IMR-90 (cell line): ENCODE results near the gene SYPL1. TPM values are rescaled to one million over a fixed set of nuclear protein-coding genes. Genes with fewer than 3 reads are reported as not detected.

Experiments used
- ATAC-seq: fragments of 200-7000 bp; cut with Tn5 transposase; 2 replicates; pipeline ENCODE4 v1.9.1; 2020; ENCODE audit warnings: low read depth, mild to moderate bottlenecking, moderate library complexity
- BruUV-seq: library from RNA; stranded (reverse); fragments of 400-500 nt; replicated peaks from 2 replicates; lab custom pipeline; 2021; lab: Mats Ljungman, UMichigan
- CTCF ChIA-PET: fragments of 300-600 bp; formaldehyde crosslinking; extraction: SDS; loops from one replicate; lab custom pipeline; 2021; ENCODE audit warnings: antibody characterized with exemption; lab: Yijun Ruan, JAX
- POLR2A ChIA-PET: fragments of 300-600 bp; sonication (Branson Sonifier 250); formaldehyde crosslinking; loops from one replicate; lab custom pipeline; 2022; ENCODE audit warnings: antibody characterized with exemption; ENCODE audit not compliant: unreplicated experiment; lab: Charles Lee
- DNase-seq: peaks from one replicate; pipeline ENCODE4 v3.0.0; 2013
- H2AFZ ChIP-seq: replicated peaks from 2 replicates; pipeline ENCODE3; 2013; ENCODE audit warnings: low read length, mild to moderate bottlenecking; ENCODE audit not compliant: poor library complexity
- H2AK5ac ChIP-seq: 2 replicates; pipeline ENCODE4 v1.6.1; 2013; ENCODE audit warnings: low read depth, low read length, inconsistent platforms
- H2AK9ac ChIP-seq: replicated peaks from 2 replicates; pipeline ENCODE3; 2013; ENCODE audit warnings: mild to moderate bottlenecking, low read depth, low read length, moderate library complexity; ENCODE audit not compliant: poor library complexity
- H2BK120ac ChIP-seq: 2 replicates; pipeline ENCODE4 v1.6.1; 2013; ENCODE audit warnings: low read depth, low read length, inconsistent platforms
- H2BK15ac ChIP-seq: 3 replicates; pipeline ENCODE4 v1.6.1; 2013; ENCODE audit warnings: low read depth, low read length, inconsistent platforms
- H2BK20ac ChIP-seq: 2 replicates; pipeline ENCODE4 v1.6.1; 2013; ENCODE audit warnings: low read depth, mild to moderate bottlenecking, inconsistent platforms, low read length, moderate library complexity
- H2BK5ac ChIP-seq: 2 replicates; pipeline ENCODE4 v1.6.1; 2013; ENCODE audit warnings: mild to moderate bottlenecking, low read depth, low read length, inconsistent platforms; ENCODE audit not compliant: poor library complexity, severe bottlenecking
- H3K14ac ChIP-seq: replicated peaks from 2 replicates; pipeline ENCODE4 v1.6.1; 2013; ENCODE audit warnings: low read depth, low read length, inconsistent platforms
- H3K18ac ChIP-seq: 2 replicates; pipeline ENCODE4 v1.6.1; 2013; ENCODE audit warnings: low read depth, low read length, control low read depth
- H3K23ac ChIP-seq: 2 replicates; pipeline ENCODE4 v1.6.1; 2013; ENCODE audit warnings: low read depth, low read length, inconsistent platforms
- H3K27ac ChIP-seq: 2 replicates; pipeline ENCODE4 v1.5.1; 2013; ENCODE audit warnings: mild to moderate bottlenecking, control low read depth, low read length; ENCODE audit not compliant: insufficient read depth
- H3K27me3 ChIP-seq: 2 replicates; pipeline ENCODE4 v1.6.1; 2013; ENCODE audit warnings: low read length; ENCODE audit not compliant: control insufficient read depth, insufficient read depth
- H3K36me3 ChIP-seq: 2 replicates; pipeline ENCODE4 v1.6.1; 2013; ENCODE audit warnings: low read length, mixed read lengths; ENCODE audit not compliant: control insufficient read depth, insufficient read depth
- H3K4ac ChIP-seq: 2 replicates; pipeline ENCODE4 v1.6.1; 2013; ENCODE audit warnings: low read depth, low read length, inconsistent platforms
- H3K4me1 ChIP-seq: 2 replicates; pipeline ENCODE4 v1.6.1; 2013; ENCODE audit warnings: low read length, mixed read lengths; ENCODE audit not compliant: control insufficient read depth, insufficient read depth
- H3K4me2 ChIP-seq: 2 replicates; pipeline ENCODE4 v1.6.1; 2013; ENCODE audit warnings: low read depth, mild to moderate bottlenecking, control low read depth, low read length, moderate library complexity
- H3K4me3 ChIP-seq: 2 replicates; pipeline ENCODE4 v1.5.1; 2013; ENCODE audit warnings: low read depth, mild to moderate bottlenecking, control low read depth, low read length, moderate library complexity; ENCODE audit not compliant: insufficient read depth
- H3K56ac ChIP-seq: 2 replicates; pipeline ENCODE4 v1.6.1; 2013; ENCODE audit warnings: low read length, inconsistent platforms; ENCODE audit not compliant: insufficient read depth; ENCODE audit errors: extremely low read depth
- H3K79me1 ChIP-seq, 2 experiments: 2 replicates each; pipeline ENCODE4 v1.6.1; 2013; ENCODE audit warnings: low read length in 2 of 2, inconsistent platforms in 1 of 2, low read depth in 1 of 2
- H3K9ac ChIP-seq: 2 replicates; pipeline ENCODE4 v1.6.1; 2013; ENCODE audit warnings: low read depth, low read length, control low read depth
- H3K9me1 ChIP-seq: 2 replicates; pipeline ENCODE4 v1.6.1; 2013; ENCODE audit warnings: low read length, inconsistent platforms; ENCODE audit not compliant: insufficient read depth
- H3K9me3 ChIP-seq: 2 replicates; pipeline ENCODE4 v1.6.1; 2013; ENCODE audit warnings: low read length; ENCODE audit not compliant: control insufficient read depth, insufficient read depth
- H4K20me1 ChIP-seq: 2 replicates; pipeline ENCODE4 v1.6.1; 2013; ENCODE audit warnings: low read length, inconsistent platforms; ENCODE audit not compliant: insufficient read depth
- H4K5ac ChIP-seq: 2 replicates; pipeline ENCODE4 v1.6.1; 2013; ENCODE audit warnings: mild to moderate bottlenecking, low read depth, low read length, control low read depth
- H4K8ac ChIP-seq, 2 experiments: 2 replicates each; pipeline ENCODE4 v1.6.1; 2013; ENCODE audit warnings: low read depth in 2 of 2, low read length in 2 of 2, control low read depth in 1 of 2, inconsistent platforms in 1 of 2
- H4K91ac ChIP-seq: 2 replicates; pipeline ENCODE4 v1.6.1; 2013; ENCODE audit warnings: low read depth, low read length, inconsistent platforms; ENCODE audit not compliant: insufficient read depth
- FOS ChIP-seq: fragments of 150-350 bp; IDR thresholded peaks from 2 replicates; pipeline ENCODE4 v1.6.1; 2016; ENCODE audit warnings: low read depth, low read length
- RAD21 ChIP-seq: IDR thresholded peaks from 2 replicates; pipeline ENCODE4 v1.6.1; 2012; ENCODE audit warnings: low read length, improper control_type of control experiment
- WGBS, 2 experiments: methylation state at CpG; one replicate each; pipeline versions ENCODE4 v1.1.5 to v1.1.7; 2013; ENCODE audit warnings: missing lambda C conversion rate in 2 of 2; ENCODE audit not compliant: insufficient read length in 1 of 2; ENCODE audit errors: extremely low coverage in 2 of 2; 5-methylcytosine and 5-hydroxymethylcytosine counted together
- dilution Hi-C: fragments of 300-500 bp; cut with HindIII; formaldehyde crosslinking; loops from one replicate; pipeline ENCODE4 v1.14.3; 2018; ENCODE audit warnings: low sequenced_read_pairs; ENCODE audit not compliant: unreplicated experiment
- in situ Hi-C: fragments of 300-500 bp; cut with MboI; formaldehyde crosslinking; loops from 3 replicates; pipeline ENCODE4 v1.14.3; 2019; ENCODE audit warnings: low sequenced_read_pairs, inconsistent platforms, mixed read lengths
- intact Hi-C: fragments of 100-400 bp; cut with micrococcal nuclease; formaldehyde crosslinking; loops from 2 replicates; pipeline ENCODE4 v1.10.0; 2022
- polyA plus RNA-seq, 3 experiments: library from polyadenylated mRNA; depleted of rRNA; stranded (reverse); fragments of >200 nt; gene quantifications; 2 replicates each; pipeline ENCODE4 v1.2.3, GENCODE V29; 2012; ENCODE audit warnings: low replicate concordance in 1 of 3
- total RNA-seq: library from RNA; depleted of rRNA; stranded (reverse); fragments of >200 nt; gene quantifications from 2 replicates; pipeline ENCODE4 v1.2.3, GENCODE V29; 2012

The SYPL1 gene
- total and polyA plus RNA-seq, 2 of the 4 experiments (the other 2 are of a cell fraction): 19.0 to 45.0 TPM

DNA sequence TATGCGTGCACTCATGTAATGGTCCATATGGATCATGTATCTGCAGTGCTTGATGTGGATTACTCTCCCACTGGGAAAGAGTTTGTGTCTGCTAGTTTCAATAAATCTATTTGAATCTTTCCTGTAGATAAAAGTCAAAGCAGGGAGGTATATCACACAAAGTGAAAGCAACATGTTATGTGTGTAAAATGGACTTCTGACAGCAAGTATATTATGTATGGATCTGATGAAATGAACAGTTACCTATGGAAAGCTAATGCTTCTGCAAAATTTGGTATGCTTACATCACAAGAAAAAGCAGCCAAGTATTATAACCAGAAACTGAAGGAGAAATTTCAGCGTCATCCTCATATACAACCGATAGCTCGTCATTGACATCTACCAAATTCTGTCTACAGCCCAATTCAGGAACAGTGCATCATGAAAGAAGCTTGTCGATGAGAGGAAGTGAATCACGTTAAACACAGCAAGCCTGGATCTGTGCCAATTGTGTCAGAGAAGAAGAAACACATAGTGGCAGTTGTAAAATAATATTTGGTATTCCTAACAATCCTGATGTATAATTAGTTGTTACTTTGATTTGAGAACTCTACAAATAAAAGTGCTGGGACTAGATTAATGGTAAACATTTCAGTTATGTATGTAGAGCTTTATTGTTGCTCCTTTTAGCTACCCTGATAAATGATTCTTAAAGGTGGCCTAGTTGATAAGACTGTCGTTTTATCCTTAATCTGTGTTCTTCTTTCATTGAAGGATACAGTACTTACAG lies 14.2 kb upstream of the SYPL1 start:
- Histone ChIP-seq H3K14ac (no peak overlapping the region), H2AFZ (no peak overlapping the region), H2AK5ac (no peak overlapping the region), H2AK9ac (no peak overlapping the region), H4K5ac (no peak overlapping the region), H3K36me3 (no peaks in the 10 kb centered on the region), H3K4me3 (no peak overlapping the region), H4K8ac (no peak overlapping the region), H2BK20ac (no peak overlapping the region), H3K27ac (no peak overlapping the region), H2BK5ac (no peak overlapping the region), H4K91ac (no peak overlapping the region), H4K20me1 (no peaks in the 10 kb centered on the region), H3K4me2 (peak overlapping the region; percentile 32; the same call in 1 of the 2 replicates), H3K27me3 (peaks cover 1% of the 10 kb centered on the region; the same call in 1 of the 2 replicates), H2BK15ac (no peak overlapping the region), H3K9ac (no peak overlapping the region), H3K79me1 (no peaks in the 10 kb centered on the region), H3K4ac (no peak overlapping the region), H3K9me1 (0 out of 2 replicates have a peak, but pooled peaks cover 3% of the 10 kb centered on the region), H3K23ac (no peak overlapping the region), H3K56ac (no peak overlapping the region), H3K18ac (no peak overlapping the region), H3K4me1 (peaks cover 6% of the 10 kb centered on the region), H3K9me3 (no peaks in the 10 kb centered on the region), H2BK120ac (no peak overlapping the region)
- in situ Hi-C loops: no loop called here
- ChIA-PET POLR2A (no interaction called here), CTCF (interaction anchor here (0.6 kb wide), 1 partner anchor 13 kb away, joined by 3 read pairs; no protein-coding TSS in a partner anchor)
- BruUV-seq: no TSS peak
- 0 out of 2 replicates have a peak, but pooled peaks have one; percentile 8 for TF ChIP-seq FOS
- TF ChIP-seq RAD21: no peak
- intact Hi-C loops: no loop called here
- WGBS, 2 experiments: no CpG with 5 or more reads among the region's 7 CpGs
- dilution Hi-C loops: no loop called here
- ATAC-seq (peak; percentile 59), DNase-seq (peak; percentile 82)
